HEK293T (cell line): ENCODE data around the gene GALNT11.

Source experiments
- CTBP1 ChIP-seq: fragments of 450-650 bp; IDR thresholded peaks from 2 replicates; pipeline ENCODE4 v1.6.1; 2016; ENCODE audit warnings: borderline replicate concordance
- ELF4 ChIP-seq: fragments of 450-650 bp; IDR thresholded peaks from 2 replicates; pipeline ENCODE4 v1.6.1; 2017; ENCODE audit warnings: antibody characterized with exemption
- FOXA1 ChIP-seq: fragments of 450-650 bp; IDR thresholded peaks from 2 replicates; pipeline ENCODE4 v1.6.1; 2016; ENCODE audit warnings: mild to moderate bottlenecking
- FOXK2 ChIP-seq: fragments of 450-650 bp; IDR thresholded peaks from 2 replicates; pipeline ENCODE4 v1.6.1; 2016; ENCODE audit warnings: mild to moderate bottlenecking
- FOXM1 ChIP-seq: fragments of 450-650 bp; IDR thresholded peaks from 2 replicates; pipeline ENCODE4 v1.6.1; 2017; ENCODE audit warnings: mild to moderate bottlenecking, borderline replicate concordance
- HDGF ChIP-seq: fragments of 450-650 bp; IDR thresholded peaks from 2 replicates; pipeline ENCODE4 v1.6.1; 2017; ENCODE audit warnings: antibody characterized with exemption, borderline replicate concordance
- NFRKB ChIP-seq: fragments of 450-650 bp; IDR thresholded peaks from 2 replicates; pipeline ENCODE4 v1.6.1; 2016; ENCODE audit warnings: mild to moderate bottlenecking, moderate library complexity
- PKNOX1 ChIP-seq: fragments of 450-650 bp; IDR thresholded peaks from 2 replicates; pipeline ENCODE4 v1.6.1; 2016
- SP1 ChIP-seq: fragments of 450-650 bp; IDR thresholded peaks from 2 replicates; pipeline ENCODE4 v1.6.1; 2017
- SUZ12 ChIP-seq: fragments of 450-650 bp; IDR thresholded peaks from 2 replicates; pipeline ENCODE4 v1.6.1; 2016; ENCODE audit warnings: mild to moderate bottlenecking
- TARDBP ChIP-seq: fragments of 450-650 bp; IDR thresholded peaks from 2 replicates; pipeline ENCODE4 v1.6.1; 2016

- TF ChIP-seq SUZ12, result no peak
- TF ChIP-seq ELF4, result no peak
- TF ChIP-seq SP1, result no peak
- no peak for TF ChIP-seq PKNOX1
- TF ChIP-seq FOXK2, result no peak
- TF ChIP-seq FOXM1, result peak; percentile 39; the same call in 1 of the 2 replicates
- no peak for TF ChIP-seq NFRKB
- no peak for TF ChIP-seq HDGF
- no peak for TF ChIP-seq FOXA1
- peak; percentile 48; the same call in 1 of the 2 replicates for TF ChIP-seq TARDBP
- TF ChIP-seq CTBP1, result no peak
Measured at GRCh38 chr7:152025077-152025936, at the start of gene GALNT11.
